Liver (tissue), 9 donors: ENCODE measurements around the gene TSHZ2. TPM values are rescaled to one million over a fixed set of nuclear protein-coding genes. Genes with fewer than 3 reads are reported as not detected.

Experiments used
- DNase-seq: peaks from one replicate; pipeline ENCODE4 v3.0.0-alpha.2; 2017; ENCODE audit warnings: low spot score
- H3K27ac ChIP-seq, 2 donors: one replicate each; pipeline ENCODE4 v1.7.0; 2013; ENCODE audit warnings: inconsistent platforms in 2 of 2, low read length in 2 of 2, control low read depth in 1 of 2, low read depth in 1 of 2, mild to moderate bottlenecking in 1 of 2
- H3K27me3 ChIP-seq, 4 donors: one replicate each; pipeline versions ENCODE4 v1.6.1 to v1.7.0; 2013; ENCODE audit warnings: low read length in 3 of 4, inconsistent platforms in 1 of 4, mild to moderate bottlenecking in 1 of 4, moderate library complexity in 1 of 4; ENCODE audit not compliant: control insufficient read depth in 4 of 4, insufficient read depth in 4 of 4
- H3K36me3 ChIP-seq, 4 donors: one replicate each; pipeline versions ENCODE4 v1.6.1 to v1.7.0; 2013; ENCODE audit warnings: low read length in 3 of 4, mild to moderate bottlenecking in 3 of 4, low read depth in 1 of 4, moderate library complexity in 1 of 4; ENCODE audit not compliant: control insufficient read depth in 4 of 4, insufficient read depth in 3 of 4
- H3K4me1 ChIP-seq, 4 donors: one replicate each; pipeline versions ENCODE4 v1.6.1 to v1.7.0; 2013; ENCODE audit warnings: low read length in 3 of 4, mild to moderate bottlenecking in 3 of 4, moderate library complexity in 1 of 4; ENCODE audit not compliant: control insufficient read depth in 4 of 4, insufficient read depth in 4 of 4
- H3K4me3 ChIP-seq, 3 donors: one replicate each; pipeline versions ENCODE4 v1.6.1 to v1.7.0; 2013; ENCODE audit warnings: low read length in 3 of 3, control low read depth in 1 of 3, low read depth in 1 of 3, mild to moderate bottlenecking in 1 of 3
- H3K9ac ChIP-seq, 2 donors: one replicate each; pipeline ENCODE4 v1.7.0; 2013; ENCODE audit warnings: low read length in 2 of 2, mild to moderate bottlenecking in 2 of 2, moderate library complexity in 2 of 2, control low read depth in 1 of 2, low read depth in 1 of 2
- H3K9me3 ChIP-seq, 4 donors: one replicate each; pipeline versions ENCODE4 v1.6.1 to v1.7.0; 2013; ENCODE audit warnings: low read length in 3 of 4; ENCODE audit not compliant: control insufficient read depth in 4 of 4
- EGR1 ChIP-seq, 2 donors: IDR thresholded peaks; 2 replicates each; pipeline ENCODE4 v1.6.1; 2016 to 2018; ENCODE audit warnings: antibody characterized with exemption in 2 of 2, low read depth in 2 of 2
- FOXA1 ChIP-seq: IDR thresholded peaks from 2 replicates; pipeline ENCODE4 v1.6.1; 2016; ENCODE audit warnings: antibody characterized with exemption
- FOXA2 ChIP-seq: IDR thresholded peaks from 2 replicates; pipeline ENCODE4 v1.6.1; 2016; ENCODE audit warnings: antibody characterized with exemption
- GABPA ChIP-seq, 2 donors: IDR thresholded peaks in 1 of 2; conservative IDR thresholded peaks in 1 of 2; 2 replicates each; pipeline ENCODE4 v1.6.1; 2016; ENCODE audit warnings: antibody characterized with exemption in 2 of 2, mild to moderate bottlenecking in 1 of 2, moderate library complexity in 1 of 2
- HNF4A ChIP-seq, 2 donors: conservative IDR thresholded peaks; 2 replicates each; pipeline ENCODE4 v1.6.1; 2016; ENCODE audit warnings: antibody characterized with exemption in 2 of 2, mild to moderate bottlenecking in 2 of 2
- HNF4G ChIP-seq: IDR thresholded peaks from 2 replicates; pipeline ENCODE4 v1.6.1; 2016; ENCODE audit warnings: antibody characterized with exemption
- JUND ChIP-seq, 2 donors: IDR thresholded peaks; 2 replicates each; pipeline ENCODE4 v1.6.1; 2016; ENCODE audit warnings: antibody characterized with exemption in 2 of 2
- NR2F2 ChIP-seq: IDR thresholded peaks from 2 replicates; pipeline ENCODE4 v1.6.1; 2016; ENCODE audit warnings: antibody characterized with exemption
- RAD21 ChIP-seq, 2 donors: IDR thresholded peaks; 2 replicates each; pipeline ENCODE4 v1.6.1; 2016; ENCODE audit warnings: antibody characterized with exemption in 2 of 2, mild to moderate bottlenecking in 2 of 2
- RXRA ChIP-seq, 2 donors: IDR thresholded peaks; 2 replicates each; pipeline ENCODE4 v1.6.1; 2017 to 2018; ENCODE audit warnings: antibody characterized with exemption in 2 of 2, mild to moderate bottlenecking in 1 of 2
- SP1 ChIP-seq: IDR thresholded peaks from 2 replicates; pipeline ENCODE4 v1.6.1; 2018; ENCODE audit warnings: antibody characterized with exemption, mild to moderate bottlenecking
- TAF1 ChIP-seq: conservative IDR thresholded peaks from 2 replicates; pipeline ENCODE4 v1.6.1; 2016; ENCODE audit warnings: antibody characterized with exemption, mild to moderate bottlenecking
- YY1 ChIP-seq: IDR thresholded peaks from 2 replicates; pipeline ENCODE4 v1.6.1; 2016; ENCODE audit warnings: antibody characterized with exemption, mild to moderate bottlenecking
- WGBS: extraction: QIAGEN DNeasy Blood & Tissue Kit; methylation state at CpG from one replicate; pipeline ENCODE4 v1.1.7; 2013; 5-methylcytosine and 5-hydroxymethylcytosine counted together
- polyA plus RNA-seq, 2 donors: library from polyadenylated mRNA; stranded (reverse) in 1 of 2; unstranded in 1 of 2; fragments of 200-250 nt in 1 of 2; fragments of >200 nt in 1 of 2; fragmentation: Nextera tagmentation in 1 of 2; extraction: Ambion mirVana in 1 of 2; gene quantifications; one replicate each; pipeline versions ENCODE4 v1.2.1 to v1.2.3, GENCODE V29; 2013 to 2015
- total RNA-seq, 2 donors: library from RNA; depleted of rRNA; stranded (reverse); fragments of >200 nt; gene quantifications; one replicate each; pipeline ENCODE4 v1.2.3, GENCODE V29; 2014
- TF ChIP-seq, protein P1 (sequence below): IDR thresholded peaks from 2 replicates; pipeline ENCODE4 v1.6.1; 2016; ENCODE audit warnings: antibody characterized with exemption, mild to moderate bottlenecking
- TF ChIP-seq, protein P2 (sequence below): IDR thresholded peaks from 2 replicates; pipeline ENCODE4 v1.6.1; 2016; ENCODE audit warnings: antibody characterized with exemption
- TF ChIP-seq, protein P3 (sequence below): IDR thresholded peaks from 2 replicates; pipeline ENCODE4 v1.6.1; 2016; ENCODE audit warnings: antibody characterized with exemption
- TF ChIP-seq, protein P4 (sequence below): fragments of 150-350 bp; IDR thresholded peaks from 2 replicates; pipeline ENCODE4 v1.5.1; 2017; ENCODE audit warnings: improper control_type of control experiment, low read depth, low read length; ENCODE audit not compliant: missing input control
- TF ChIP-seq, protein P5 (sequence below): IDR thresholded peaks from 2 replicates; pipeline ENCODE4 v1.6.1; 2016; ENCODE audit warnings: antibody characterized with exemption
- donor health status: healthy.
- donor health status: healthy.
- donor health status: healthy.
- donor health status: healthy.
- donor health status: healthy.

Gene TSHZ2
- total and polyA plus RNA-seq, 4 donors: 2.9 to 11.3 (median 7.8) TPM

DNA sequence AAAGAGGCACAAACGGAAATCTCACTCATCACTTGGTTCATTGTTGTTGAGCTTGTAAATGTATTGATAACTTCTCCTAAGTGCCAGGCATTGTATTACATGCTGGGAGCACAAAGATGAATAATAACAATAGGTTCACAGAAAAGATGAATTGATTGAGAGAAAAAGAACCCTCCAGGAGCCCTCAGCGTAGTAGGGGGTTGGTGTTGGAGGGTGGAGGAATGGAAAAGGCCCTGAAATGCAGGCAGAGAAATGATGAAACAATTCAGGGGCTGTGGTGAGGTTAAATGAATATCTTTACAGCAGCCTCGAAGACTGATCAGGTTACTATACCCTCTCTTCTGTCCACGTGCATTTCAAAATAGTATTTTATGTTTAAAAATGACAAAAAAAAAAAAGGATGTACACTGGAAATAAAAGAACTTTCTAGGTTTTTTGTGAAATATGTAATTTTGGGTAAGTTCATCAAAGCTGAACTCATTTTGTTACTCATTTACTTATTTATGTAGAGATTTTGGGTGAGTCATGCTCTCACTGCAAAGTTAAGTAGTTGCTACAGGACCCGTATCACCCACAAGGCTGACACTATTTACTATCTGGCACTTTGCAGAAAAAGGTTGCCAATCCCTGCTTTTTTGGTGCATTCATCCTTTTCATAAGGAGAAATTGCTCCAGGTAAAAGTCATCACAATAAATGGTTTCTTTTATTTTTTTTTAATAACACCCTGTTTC is 344.2 kb downstream of the TSHZ2 start:
- Histone ChIP-seq H3K9me3 (no peaks in the 10 kb centered on the region), H3K27ac (no peak overlapping the region), H3K27me3 (no peaks in the 10 kb centered on the region), H3K36me3 (no peaks in the 10 kb centered on the region), H3K4me1 (no peaks in the 10 kb centered on the region), H3K4me3 (no peak overlapping the region), H3K9ac (no peak overlapping the region)
- DNase-seq: no peak
- WGBS: 93% methylated on average over 5 of the region's 5 CpGs
- TF ChIP-seq, protein P1, sequence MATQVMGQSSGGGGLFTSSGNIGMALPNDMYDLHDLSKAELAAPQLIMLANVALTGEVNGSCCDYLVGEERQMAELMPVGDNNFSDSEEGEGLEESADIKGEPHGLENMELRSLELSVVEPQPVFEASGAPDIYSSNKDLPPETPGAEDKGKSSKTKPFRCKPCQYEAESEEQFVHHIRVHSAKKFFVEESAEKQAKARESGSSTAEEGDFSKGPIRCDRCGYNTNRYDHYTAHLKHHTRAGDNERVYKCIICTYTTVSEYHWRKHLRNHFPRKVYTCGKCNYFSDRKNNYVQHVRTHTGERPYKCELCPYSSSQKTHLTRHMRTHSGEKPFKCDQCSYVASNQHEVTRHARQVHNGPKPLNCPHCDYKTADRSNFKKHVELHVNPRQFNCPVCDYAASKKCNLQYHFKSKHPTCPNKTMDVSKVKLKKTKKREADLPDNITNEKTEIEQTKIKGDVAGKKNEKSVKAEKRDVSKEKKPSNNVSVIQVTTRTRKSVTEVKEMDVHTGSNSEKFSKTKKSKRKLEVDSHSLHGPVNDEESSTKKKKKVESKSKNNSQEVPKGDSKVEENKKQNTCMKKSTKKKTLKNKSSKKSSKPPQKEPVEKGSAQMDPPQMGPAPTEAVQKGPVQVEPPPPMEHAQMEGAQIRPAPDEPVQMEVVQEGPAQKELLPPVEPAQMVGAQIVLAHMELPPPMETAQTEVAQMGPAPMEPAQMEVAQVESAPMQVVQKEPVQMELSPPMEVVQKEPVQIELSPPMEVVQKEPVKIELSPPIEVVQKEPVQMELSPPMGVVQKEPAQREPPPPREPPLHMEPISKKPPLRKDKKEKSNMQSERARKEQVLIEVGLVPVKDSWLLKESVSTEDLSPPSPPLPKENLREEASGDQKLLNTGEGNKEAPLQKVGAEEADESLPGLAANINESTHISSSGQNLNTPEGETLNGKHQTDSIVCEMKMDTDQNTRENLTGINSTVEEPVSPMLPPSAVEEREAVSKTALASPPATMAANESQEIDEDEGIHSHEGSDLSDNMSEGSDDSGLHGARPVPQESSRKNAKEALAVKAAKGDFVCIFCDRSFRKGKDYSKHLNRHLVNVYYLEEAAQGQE: no peak
- TF ChIP-seq, protein P2, sequence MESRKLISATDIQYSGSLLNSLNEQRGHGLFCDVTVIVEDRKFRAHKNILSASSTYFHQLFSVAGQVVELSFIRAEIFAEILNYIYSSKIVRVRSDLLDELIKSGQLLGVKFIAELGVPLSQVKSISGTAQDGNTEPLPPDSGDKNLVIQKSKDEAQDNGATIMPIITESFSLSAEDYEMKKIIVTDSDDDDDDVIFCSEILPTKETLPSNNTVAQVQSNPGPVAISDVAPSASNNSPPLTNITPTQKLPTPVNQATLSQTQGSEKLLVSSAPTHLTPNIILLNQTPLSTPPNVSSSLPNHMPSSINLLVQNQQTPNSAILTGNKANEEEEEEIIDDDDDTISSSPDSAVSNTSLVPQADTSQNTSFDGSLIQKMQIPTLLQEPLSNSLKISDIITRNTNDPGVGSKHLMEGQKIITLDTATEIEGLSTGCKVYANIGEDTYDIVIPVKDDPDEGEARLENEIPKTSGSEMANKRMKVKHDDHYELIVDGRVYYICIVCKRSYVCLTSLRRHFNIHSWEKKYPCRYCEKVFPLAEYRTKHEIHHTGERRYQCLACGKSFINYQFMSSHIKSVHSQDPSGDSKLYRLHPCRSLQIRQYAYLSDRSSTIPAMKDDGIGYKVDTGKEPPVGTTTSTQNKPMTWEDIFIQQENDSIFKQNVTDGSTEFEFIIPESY: no peak
- TF ChIP-seq YY1 (no peak), HNF4G (no peak), SP1 (no peak), FOXA1 (no peak), JUND (IDR thresholded peaks at IDR 0.05) (no peak), HNF4A (conservative IDR thresholded peaks at IDR 0.05) (no peak), FOXA2 (no peak), EGR1 (IDR thresholded peaks at IDR 0.05; ENCODE audit: low read depth in 2 of 2) (no peak), TAF1 (no peak), RXRA (IDR thresholded peaks at IDR 0.05) (no peak), NR2F2 (no peak), RAD21 (IDR thresholded peaks at IDR 0.05) (no peak), GABPA (IDR thresholded peaks at IDR 0.05 in 1 of 2, conservative IDR thresholded peaks at IDR 0.05 in 1 of 2) (no peak)
- TF ChIP-seq, protein P3, sequence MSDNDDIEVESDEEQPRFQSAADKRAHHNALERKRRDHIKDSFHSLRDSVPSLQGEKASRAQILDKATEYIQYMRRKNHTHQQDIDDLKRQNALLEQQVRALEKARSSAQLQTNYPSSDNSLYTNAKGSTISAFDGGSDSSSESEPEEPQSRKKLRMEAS: no peak
- TF ChIP-seq, protein P4, sequence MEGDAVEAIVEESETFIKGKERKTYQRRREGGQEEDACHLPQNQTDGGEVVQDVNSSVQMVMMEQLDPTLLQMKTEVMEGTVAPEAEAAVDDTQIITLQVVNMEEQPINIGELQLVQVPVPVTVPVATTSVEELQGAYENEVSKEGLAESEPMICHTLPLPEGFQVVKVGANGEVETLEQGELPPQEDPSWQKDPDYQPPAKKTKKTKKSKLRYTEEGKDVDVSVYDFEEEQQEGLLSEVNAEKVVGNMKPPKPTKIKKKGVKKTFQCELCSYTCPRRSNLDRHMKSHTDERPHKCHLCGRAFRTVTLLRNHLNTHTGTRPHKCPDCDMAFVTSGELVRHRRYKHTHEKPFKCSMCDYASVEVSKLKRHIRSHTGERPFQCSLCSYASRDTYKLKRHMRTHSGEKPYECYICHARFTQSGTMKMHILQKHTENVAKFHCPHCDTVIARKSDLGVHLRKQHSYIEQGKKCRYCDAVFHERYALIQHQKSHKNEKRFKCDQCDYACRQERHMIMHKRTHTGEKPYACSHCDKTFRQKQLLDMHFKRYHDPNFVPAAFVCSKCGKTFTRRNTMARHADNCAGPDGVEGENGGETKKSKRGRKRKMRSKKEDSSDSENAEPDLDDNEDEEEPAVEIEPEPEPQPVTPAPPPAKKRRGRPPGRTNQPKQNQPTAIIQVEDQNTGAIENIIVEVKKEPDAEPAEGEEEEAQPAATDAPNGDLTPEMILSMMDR: no peak
- TF ChIP-seq, protein P5, sequence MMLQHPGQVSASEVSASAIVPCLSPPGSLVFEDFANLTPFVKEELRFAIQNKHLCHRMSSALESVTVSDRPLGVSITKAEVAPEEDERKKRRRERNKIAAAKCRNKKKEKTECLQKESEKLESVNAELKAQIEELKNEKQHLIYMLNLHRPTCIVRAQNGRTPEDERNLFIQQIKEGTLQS: no peak
